Bronchial epithelial cell (primary cell): ENCODE measurements around the gene IL4I1. TPM values are rescaled to one million over a fixed set of nuclear protein-coding genes. Genes with fewer than 3 reads are reported as not detected.

Source experiments
- DNase-seq: peaks from one replicate; pipeline ENCODE4 v3.0.0-alpha.2; 2010; ENCODE audit warnings: low read depth
- FAIRE-seq: peaks from 2 replicates; lab custom pipeline; 2011; peaks lifted over from hg19 to GRCh38; lab: Jason Lieb, UNC
- H3K27me3 ChIP-seq: 2 replicates; pipeline ENCODE4 v1.5.1; 2011; ENCODE audit warnings: low read length; ENCODE audit not compliant: control insufficient read depth, insufficient read depth
- H3K36me3 ChIP-seq: 2 replicates; pipeline ENCODE4 v1.5.1; 2011; ENCODE audit warnings: low read length; ENCODE audit not compliant: control insufficient read depth, insufficient read depth
- H3K4me3 ChIP-seq: 2 replicates; pipeline ENCODE4 v1.5.1; 2011; ENCODE audit warnings: mild to moderate bottlenecking, low read depth, low read length, control low read depth
- total RNA-seq: library from RNA; depleted of rRNA; stranded (reverse); fragments of >200 nt; gene quantifications from 2 replicates; pipeline ENCODE4 v1.2.1, GENCODE V29; 2014
- TF ChIP-seq, protein P1 (sequence below): IDR thresholded peaks from 2 replicates; pipeline ENCODE4 v1.5.1; 2011; ENCODE audit warnings: mild to moderate bottlenecking, moderate library complexity, low read length, control low read depth, inconsistent platforms; ENCODE audit not compliant: insufficient read depth, severe bottlenecking

IL4I1 gene
- total RNA-seq, 1 donor from 2014 or later = 0.26 TPM

DNA sequence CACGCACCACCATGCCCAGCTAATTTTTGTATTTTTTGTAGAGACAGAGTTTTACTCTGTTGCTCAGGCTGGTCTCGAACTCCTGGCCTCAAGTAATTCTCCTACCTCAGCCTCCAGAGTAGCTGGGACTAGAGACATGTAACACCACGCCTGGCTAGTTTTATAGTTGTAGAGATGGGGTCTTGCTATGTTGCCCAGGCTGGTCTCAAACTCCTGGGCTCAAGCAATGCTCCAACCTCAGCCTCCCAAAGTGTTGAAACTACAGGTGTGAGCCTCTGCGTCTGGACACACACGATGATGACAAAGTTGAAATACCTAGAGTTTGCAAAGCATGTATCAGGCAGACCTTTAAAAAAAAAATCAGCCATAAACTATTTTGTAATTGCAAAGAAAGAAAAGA, 50.3 kb downstream of the IL4I1 start:
- Histone ChIP-seq H3K36me3 (no peaks in the 10 kb centered on the region), H3K4me3 (no peak overlapping the region), H3K27me3 (no peaks in the 10 kb centered on the region)
- no peak for FAIRE-seq
- TF ChIP-seq, protein P1, sequence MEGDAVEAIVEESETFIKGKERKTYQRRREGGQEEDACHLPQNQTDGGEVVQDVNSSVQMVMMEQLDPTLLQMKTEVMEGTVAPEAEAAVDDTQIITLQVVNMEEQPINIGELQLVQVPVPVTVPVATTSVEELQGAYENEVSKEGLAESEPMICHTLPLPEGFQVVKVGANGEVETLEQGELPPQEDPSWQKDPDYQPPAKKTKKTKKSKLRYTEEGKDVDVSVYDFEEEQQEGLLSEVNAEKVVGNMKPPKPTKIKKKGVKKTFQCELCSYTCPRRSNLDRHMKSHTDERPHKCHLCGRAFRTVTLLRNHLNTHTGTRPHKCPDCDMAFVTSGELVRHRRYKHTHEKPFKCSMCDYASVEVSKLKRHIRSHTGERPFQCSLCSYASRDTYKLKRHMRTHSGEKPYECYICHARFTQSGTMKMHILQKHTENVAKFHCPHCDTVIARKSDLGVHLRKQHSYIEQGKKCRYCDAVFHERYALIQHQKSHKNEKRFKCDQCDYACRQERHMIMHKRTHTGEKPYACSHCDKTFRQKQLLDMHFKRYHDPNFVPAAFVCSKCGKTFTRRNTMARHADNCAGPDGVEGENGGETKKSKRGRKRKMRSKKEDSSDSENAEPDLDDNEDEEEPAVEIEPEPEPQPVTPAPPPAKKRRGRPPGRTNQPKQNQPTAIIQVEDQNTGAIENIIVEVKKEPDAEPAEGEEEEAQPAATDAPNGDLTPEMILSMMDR = no peak
- DNase-seq = no peak

DNA sequence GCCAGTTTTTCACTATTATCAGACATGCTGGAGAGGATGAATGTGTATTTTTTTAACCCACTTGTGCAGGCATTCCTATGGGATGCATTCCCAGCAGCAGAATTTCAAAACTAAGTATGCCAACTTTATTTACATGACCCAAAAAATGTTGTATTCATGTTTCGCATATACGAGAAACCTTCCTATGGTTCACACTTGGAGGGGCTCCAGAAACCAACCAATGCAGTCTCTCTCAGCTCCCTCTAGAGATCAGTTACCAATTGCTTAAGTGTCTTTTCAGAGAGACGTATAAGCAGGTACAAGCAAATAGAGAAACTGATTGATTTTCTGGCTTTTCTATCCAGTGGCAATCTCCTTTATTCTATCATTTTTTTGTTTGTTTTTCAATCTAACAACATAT, 51.3 kb downstream of the IL4I1 start:
- DNase-seq = no peak
- Histone ChIP-seq H3K27me3 (no peaks in the 10 kb centered on the region), H3K4me3 (no peak overlapping the region), H3K36me3 (no peaks in the 10 kb centered on the region)
- TF ChIP-seq, protein P1 = no peak
- no peak for FAIRE-seq

DNA sequence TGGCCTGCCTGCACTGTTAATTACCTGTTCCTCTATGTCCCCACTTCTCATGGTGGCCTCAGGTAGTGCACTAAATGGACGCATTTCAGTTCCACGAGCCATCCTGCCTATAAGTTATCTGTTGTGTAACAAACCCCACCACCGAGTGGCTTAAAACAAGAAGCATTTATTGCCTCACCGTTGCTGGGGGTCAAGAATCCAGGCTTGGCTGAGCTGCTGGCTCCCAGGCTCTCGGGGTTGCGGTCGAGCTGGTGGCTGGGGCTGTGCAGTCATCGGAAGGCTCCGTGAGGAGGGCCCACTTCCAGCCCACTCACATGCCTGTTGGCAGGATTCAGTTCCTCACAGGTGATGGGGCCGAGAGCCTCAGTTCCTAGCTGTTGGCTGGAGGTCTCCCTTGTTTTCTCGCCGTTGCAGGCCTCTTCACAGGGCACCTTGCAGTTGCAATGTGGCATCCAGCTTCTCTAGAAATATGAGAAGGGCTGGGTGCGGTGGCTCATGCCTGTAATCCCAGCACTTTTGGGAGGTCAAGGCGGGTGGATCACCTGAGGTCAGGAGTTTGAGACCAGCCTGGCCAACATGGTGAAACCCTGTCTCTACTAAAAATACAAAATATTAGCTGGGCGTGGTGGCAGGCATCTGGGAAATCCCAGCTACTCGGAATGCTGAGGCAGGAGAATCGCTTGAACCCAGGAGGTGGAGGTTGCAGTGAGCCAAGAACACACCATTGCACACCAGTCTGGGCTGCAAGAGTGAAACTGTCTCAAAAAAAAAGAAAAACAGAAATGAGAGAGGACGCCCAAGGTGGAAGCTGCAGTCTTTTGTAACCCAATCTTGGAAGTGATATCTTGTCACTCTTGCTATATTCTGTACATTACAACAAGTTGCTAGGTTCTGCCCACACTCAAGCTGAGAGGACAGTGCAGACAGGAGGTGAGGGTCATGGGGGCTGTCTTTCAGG, 52.3 kb downstream of the IL4I1 start:
- Histone ChIP-seq H3K36me3 (peaks cover under 1% of the 10 kb centered on the region), H3K27me3 (no peaks in the 10 kb centered on the region), H3K4me3 (no peak overlapping the region)
- DNase-seq = no peak
- TF ChIP-seq, protein P1 = no peak
- FAIRE-seq = no peak

DNA sequence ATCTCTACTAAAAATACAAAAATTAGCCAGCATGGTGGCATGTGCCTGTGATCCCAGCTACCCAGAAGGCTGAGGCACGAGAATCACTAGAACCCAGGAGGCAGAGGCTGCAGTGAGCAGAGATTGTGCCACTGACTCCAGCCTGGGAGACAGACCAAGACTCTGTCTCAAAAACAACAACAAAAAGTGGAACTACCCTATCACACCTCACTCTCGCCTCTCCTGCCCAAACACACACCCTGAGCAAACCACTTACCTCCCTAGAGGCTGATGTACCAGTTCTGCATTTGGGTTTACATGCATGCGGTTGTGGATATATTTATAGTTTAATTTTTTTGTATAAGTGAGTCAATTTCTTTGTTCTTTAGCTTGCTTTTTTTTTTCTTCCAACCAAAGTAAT, 53.4 kb downstream of the IL4I1 start:
- Histone ChIP-seq H3K4me3 (no peak overlapping the region), H3K36me3 (peaks cover 3% of the 10 kb centered on the region), H3K27me3 (no peaks in the 10 kb centered on the region)
- DNase-seq = no peak
- TF ChIP-seq, protein P1 = no peak
- no peak for FAIRE-seq

DNA sequence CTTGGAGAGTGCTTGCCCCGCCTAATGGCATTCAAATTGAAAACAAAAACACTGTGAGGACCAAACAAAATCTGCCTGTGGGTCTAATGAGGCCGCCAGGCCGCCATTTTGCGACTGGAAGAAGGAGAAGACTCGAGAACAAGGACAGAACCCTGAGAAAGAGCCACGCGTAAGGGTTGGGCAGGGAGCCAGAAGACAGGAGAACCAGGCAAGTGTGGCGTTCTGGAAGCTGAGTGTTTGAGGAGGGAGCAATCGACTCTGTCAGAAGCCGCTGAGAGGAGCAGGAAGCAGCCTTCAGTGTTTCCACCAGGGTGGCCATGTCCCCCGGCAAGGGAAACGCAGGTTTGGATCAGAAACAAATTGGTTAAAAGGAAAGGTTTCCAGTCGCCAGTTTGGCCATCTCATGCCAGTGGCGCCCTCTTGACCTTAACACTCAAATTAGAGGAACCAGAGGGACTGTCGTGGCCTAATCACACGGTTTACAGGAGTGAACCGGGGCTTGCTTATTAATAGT, 55.9 kb downstream of the IL4I1 start:
- Histone ChIP-seq H3K4me3 (no peak overlapping the region), H3K27me3 (no peaks in the 10 kb centered on the region), H3K36me3 (peaks cover 7% of the 10 kb centered on the region)
- DNase-seq = no peak
- TF ChIP-seq, protein P1 = no peak
- FAIRE-seq = no peak
